Smooth muscle cell (in vitro differentiated cells): ENCODE results near the gene MYOZ1. TPM values are rescaled to one million over a fixed set of nuclear protein-coding genes. Genes with fewer than 3 reads are reported as not detected.
A peak's percentile ranks its signal among the peaks of the same experiment; 100 is the strongest.

ENCODE experiments used
- DNase-seq: peaks from one replicate; lab custom pipeline; 2025; ENCODE audit not compliant: unreplicated experiment; lab: John Stamatoyannopoulos, UW
- H2AFZ ChIP-seq: fragments of 200-600 bp; sonication (generic); 2 replicates; pipeline ENCODE4 v1.6.0; 2016; ENCODE audit warnings: antibody characterized with exemption, low read depth, mild to moderate bottlenecking
- H3F3A ChIP-seq: fragments of 200-600 bp; sonication (generic); 2 replicates; pipeline ENCODE4 v1.6.0; 2017; ENCODE audit warnings: antibody characterized with exemption, low read depth
- H3K27ac ChIP-seq: fragments of 200-600 bp; sonication (generic); 2 replicates; pipeline ENCODE4 v1.5.1; 2016; ENCODE audit warnings: low read depth, mild to moderate bottlenecking
- H3K27me3 ChIP-seq: fragments of 200-600 bp; sonication (generic); 2 replicates; pipeline ENCODE4 v1.6.1; 2016; ENCODE audit warnings: low read depth, mild to moderate bottlenecking
- H3K36me3 ChIP-seq: fragments of 200-600 bp; sonication (generic); 2 replicates; pipeline ENCODE4 v1.5.1; 2016; ENCODE audit warnings: low read depth
- H3K4me1 ChIP-seq: fragments of 200-600 bp; sonication (generic); 2 replicates; pipeline ENCODE4 v1.5.1; 2016; ENCODE audit warnings: low read depth
- H3K4me2 ChIP-seq: fragments of 200-600 bp; sonication (generic); 2 replicates; pipeline ENCODE4 v1.6.0; 2016; ENCODE audit warnings: mild to moderate bottlenecking
- H3K4me3 ChIP-seq: fragments of 200-600 bp; sonication (generic); 2 replicates; pipeline ENCODE4 v1.5.1; 2016; ENCODE audit warnings: mild to moderate bottlenecking
- H3K79me2 ChIP-seq: fragments of 200-600 bp; sonication (generic); 2 replicates; pipeline ENCODE4 v1.6.0; 2016; ENCODE audit warnings: low read depth, mild to moderate bottlenecking
- H3K9ac ChIP-seq: fragments of 200-600 bp; sonication (generic); 2 replicates; pipeline ENCODE4 v1.6.0; 2016; ENCODE audit warnings: low read depth
- H3K9me3 ChIP-seq: fragments of 200-600 bp; sonication (generic); replicated peaks from 2 replicates; pipeline ENCODE4 v1.5.1; 2016; ENCODE audit warnings: low read depth
- H4K20me1 ChIP-seq: fragments of 200-600 bp; sonication (generic); 2 replicates; pipeline ENCODE4 v1.6.0; 2016; ENCODE audit warnings: low read depth
- CTCF ChIP-seq: fragments of 200-600 bp; sonication (generic); IDR thresholded peaks from 2 replicates; pipeline ENCODE4 v1.5.1; 2017; ENCODE audit warnings: borderline replicate concordance, mild to moderate bottlenecking, antibody characterized with exemption; ENCODE audit not compliant: insufficient read depth, poor library complexity, severe bottlenecking
- WGBS: methylation state at CpG from one replicate; pipeline ENCODE4 v1.1.7; 2016; ENCODE audit warnings: low lambda C conversion rate; 5-methylcytosine and 5-hydroxymethylcytosine counted together
- polyA plus RNA-seq: library from polyadenylated mRNA; unstranded; fragments of >200 nt; fragmentation: Nextera tagmentation; extraction: Ambion mirVana; gene quantifications from 2 replicates; pipeline ENCODE4 v1.2.1, GENCODE V29; 2016
- total RNA-seq: library from RNA; depleted of rRNA; stranded (reverse); fragments of >200 nt; gene quantifications from 2 replicates; pipeline ENCODE4 v1.2.3, GENCODE V29; 2014

The MYOZ1 gene
- total and polyA plus RNA-seq, 2 experiments from 2014 or later = 1.7 to 2.4 TPM

GRCh38 chr10:73586583-73586984, 54.7 kb downstream of the MYOZ1 start:
- H4K20me1 ChIP-seq = no peaks in the 10 kb centered on the region
- DNase-seq = no peak
- H3F3A ChIP-seq = peaks cover 3% of the 10 kb centered on the region
- no peaks in the 10 kb centered on the region for H3K27me3 ChIP-seq
- TF ChIP-seq CTCF = no peak
- H2AFZ ChIP-seq = peak overlapping the region; percentile 52
- 0% methylated on average over 1 of the region's 1 CpG for WGBS
- H3K4me1 ChIP-seq = peaks cover 32% of the 10 kb centered on the region
- H3K27ac ChIP-seq = peak overlapping the region; percentile 62
- H3K9me3 ChIP-seq = no peaks in the 10 kb centered on the region
- no peaks in the 10 kb centered on the region for H3K36me3 ChIP-seq
- H3K9ac ChIP-seq = peak overlapping the region; percentile 13
- H3K4me3 ChIP-seq = no peak overlapping the region
- H3K4me2 ChIP-seq = peak overlapping the region; percentile 34
- H3K79me2 ChIP-seq = peaks cover 5% of the 10 kb centered on the region

- DNase-seq = no peak
Measured at GRCh38 chr10:73585327-73585726, 55.9 kb downstream of the MYOZ1 start.

GRCh38 chr10:73584737-73585136, 56.5 kb downstream of the MYOZ1 start:
- 92% methylated on average over 2 of the region's 2 CpGs for WGBS
- H3K4me2 ChIP-seq = no peak overlapping the region
- no peak overlapping the region for H3K4me3 ChIP-seq
- H3K9me3 ChIP-seq = no peaks in the 10 kb centered on the region
- peaks cover 5% of the 10 kb centered on the region for H3K79me2 ChIP-seq
- H3K4me1 ChIP-seq = peaks cover 19% of the 10 kb centered on the region
- no peak overlapping the region for H3K9ac ChIP-seq
- H4K20me1 ChIP-seq = no peaks in the 10 kb centered on the region
- peaks cover 3% of the 10 kb centered on the region for H3F3A ChIP-seq
- no peaks in the 10 kb centered on the region for H3K27me3 ChIP-seq
- no peak for DNase-seq
- no peaks in the 10 kb centered on the region for H3K36me3 ChIP-seq
- peak overlapping the region; percentile 22 for H3K27ac ChIP-seq
- TF ChIP-seq CTCF = no peak
- no peak overlapping the region for H2AFZ ChIP-seq

More at GRCh38 chr10:73585327-73585726, 55.9 kb downstream of the MYOZ1 start:
- 98% methylated on average over 3 of the region's 3 CpGs for WGBS
- Histone ChIP-seq H3K4me1 (peaks cover 24% of the 10 kb centered on the region), H3K9me3 (no peaks in the 10 kb centered on the region), H3K36me3 (no peaks in the 10 kb centered on the region), H3K9ac (no peak overlapping the region), H3K4me2 (no peak overlapping the region), H3K27ac (peak overlapping the region; percentile 22), H4K20me1 (no peaks in the 10 kb centered on the region), H3K27me3 (no peaks in the 10 kb centered on the region), H2AFZ (no peak overlapping the region), H3K4me3 (no peak overlapping the region), H3F3A (peaks cover 3% of the 10 kb centered on the region), H3K79me2 (peaks cover 5% of the 10 kb centered on the region)
- no peak for TF ChIP-seq CTCF

GRCh38 chr10:73581918-73582317, 59.4 kb downstream of the MYOZ1 start:
- H3K4me3 ChIP-seq = no peak overlapping the region
- no peak for TF ChIP-seq CTCF
- H3K4me1 ChIP-seq = peaks cover 15% of the 10 kb centered on the region
- H3K9ac ChIP-seq = no peak overlapping the region
- H3F3A ChIP-seq = peaks cover 3% of the 10 kb centered on the region
- H3K9me3 ChIP-seq = no peaks in the 10 kb centered on the region
- H3K79me2 ChIP-seq = peaks cover 5% of the 10 kb centered on the region
- 89% methylated on average over 2 of the region's 2 CpGs for WGBS
- no peak overlapping the region for H3K27ac ChIP-seq
- H4K20me1 ChIP-seq = no peaks in the 10 kb centered on the region
- H2AFZ ChIP-seq = no peak overlapping the region
- H3K27me3 ChIP-seq = no peaks in the 10 kb centered on the region
- H3K4me2 ChIP-seq = no peak overlapping the region
- H3K36me3 ChIP-seq = no peaks in the 10 kb centered on the region
- DNase-seq = no peak

Other genes starting within 250 kb of the MYOZ1 start
- 54.4 and 57.6 TPM in 2 replicates for gene ANXA7, start 227.4 kb downstream of the MYOZ1 start, total RNA-seq
- 52.6 and 59.1 TPM in 2 replicates for gene ANXA7, start 227.4 kb downstream of the MYOZ1 start, polyA plus RNA-seq
- gene MSS51, start 207.9 kb downstream of the MYOZ1 start, total RNA-seq = 2.4 and 3.5 TPM in 2 replicates
- 0.66 and 0.92 TPM in 2 replicates for gene MSS51, start 207.9 kb downstream of the MYOZ1 start, polyA plus RNA-seq
- gene PPP3CB, start 145.4 kb downstream of the MYOZ1 start, total RNA-seq = 53.0 and 61.9 TPM in 2 replicates
- 14.9 and 15.1 TPM in 2 replicates for gene PPP3CB, start 145.4 kb downstream of the MYOZ1 start, polyA plus RNA-seq
- 8.2 and 10.2 TPM in 2 replicates for gene USP54, start 50.1 kb downstream of the MYOZ1 start, total RNA-seq
- gene USP54, start 50.1 kb downstream of the MYOZ1 start, polyA plus RNA-seq = 3.1 and 6.8 TPM in 2 replicates
- gene SYNPO2L, start 14.6 kb upstream of the MYOZ1 start, total RNA-seq = not detected in 2 replicates
- 0.18 and 0.25 TPM in 2 replicates for gene SYNPO2L, start 14.6 kb upstream of the MYOZ1 start, polyA plus RNA-seq
- 4.1 and 7.8 TPM in 2 replicates for gene AGAP5, start 56.6 kb upstream of the MYOZ1 start, total RNA-seq
- gene AGAP5, start 56.6 kb upstream of the MYOZ1 start, polyA plus RNA-seq = 1.4 and 3.2 TPM in 2 replicates
- gene SEC24C, start 102.9 kb upstream of the MYOZ1 start, total RNA-seq = 50.3 and 54.7 TPM in 2 replicates
- 36.4 and 41.5 TPM in 2 replicates for gene SEC24C, start 102.9 kb upstream of the MYOZ1 start, polyA plus RNA-seq
- 51.7 and 65.9 TPM in 2 replicates for gene CHCHD1, start 140.6 kb upstream of the MYOZ1 start, total RNA-seq
- 67.8 and 68.3 TPM in 2 replicates for gene CHCHD1, start 140.6 kb upstream of the MYOZ1 start, polyA plus RNA-seq
- 44.8 and 83.9 TPM in 2 replicates for gene ZSWIM8, start 144.1 kb upstream of the MYOZ1 start, total RNA-seq
- gene ZSWIM8, start 144.1 kb upstream of the MYOZ1 start, polyA plus RNA-seq = 48.3 and 66.9 TPM in 2 replicates
- 12.4 and 13.3 TPM in 2 replicates for gene NDST2, start 170.1 kb upstream of the MYOZ1 start, total RNA-seq
- gene NDST2, start 170.1 kb upstream of the MYOZ1 start, polyA plus RNA-seq = 11.1 and 15.2 TPM in 2 replicates
- gene CAMK2G, start 233.1 kb upstream of the MYOZ1 start, total RNA-seq = 10.5 and 10.8 TPM in 2 replicates
- gene CAMK2G, start 233.1 kb upstream of the MYOZ1 start, polyA plus RNA-seq = 2.2 and 4.0 TPM in 2 replicates